NCI-H1092 treated with DMSO at 0.1 percent for 48 hours (cell line): ENCODE results near the gene GLUL.

Source experiments
- DNase-seq: peaks from one replicate; lab custom pipeline; 2025; lab: John Stamatoyannopoulos, UW

The GLUL gene

DNA sequence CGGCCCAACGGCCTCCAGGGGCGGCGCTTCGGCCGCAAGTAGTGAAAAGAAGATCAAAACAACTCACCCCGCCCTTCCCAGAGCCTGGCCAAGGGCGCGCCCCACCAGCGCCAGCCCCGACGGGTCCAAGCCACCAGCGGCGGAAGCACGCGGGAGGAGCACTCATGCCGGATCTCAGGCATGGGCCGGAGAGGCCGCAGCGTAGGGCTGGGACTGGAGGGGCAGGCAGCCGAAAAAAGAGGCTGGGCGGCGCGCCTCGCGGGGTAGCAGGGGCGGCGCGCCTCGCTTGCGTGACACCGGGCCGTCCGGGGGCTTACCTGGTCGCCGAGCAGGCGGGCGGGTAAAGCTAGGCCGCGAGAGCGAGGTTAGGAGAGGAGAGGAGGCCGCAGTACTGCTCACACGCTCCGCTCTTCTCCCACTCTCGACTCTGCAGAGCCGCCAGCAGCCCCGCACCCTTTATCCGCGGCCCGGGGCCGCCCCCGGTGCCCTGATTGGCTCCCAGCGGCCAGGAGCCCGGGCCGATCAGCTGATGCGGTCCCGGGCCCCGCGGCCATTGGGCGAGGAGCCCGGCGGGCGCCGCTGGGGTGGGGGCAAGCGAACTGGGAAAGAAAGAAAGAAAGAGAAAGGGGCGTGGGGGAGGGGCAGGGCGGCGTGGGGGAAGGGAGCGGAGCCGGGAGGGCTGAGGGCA, at the start of gene GLUL:
TSS of gene GLUL (minus strand) at position 429 of the 688 bp plus-strand sequence. CDS start 3,053 bp downstream, outside the sequence.
- DNase-seq: peak; percentile 96

DNA sequence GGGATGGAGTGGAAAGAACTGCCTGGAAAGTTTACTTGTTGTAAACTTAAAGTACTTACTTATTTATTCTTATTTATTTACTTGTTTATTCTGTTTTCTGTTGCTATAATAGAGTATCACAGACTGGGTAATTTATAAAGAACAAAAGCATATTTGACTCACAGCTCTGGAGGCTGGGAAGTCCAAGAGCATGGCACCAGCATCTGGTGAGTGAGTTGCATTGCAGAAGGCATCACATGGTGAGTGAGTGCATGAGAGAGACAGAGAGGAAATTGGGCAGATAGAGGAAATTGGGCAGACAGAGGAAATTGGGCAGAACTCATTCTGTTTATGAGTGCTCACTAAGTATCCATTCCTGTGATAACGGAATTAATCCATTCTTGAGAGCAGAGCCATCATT, 46.7 kb upstream of the GLUL start:
- DNase-seq: no peak

DNA sequence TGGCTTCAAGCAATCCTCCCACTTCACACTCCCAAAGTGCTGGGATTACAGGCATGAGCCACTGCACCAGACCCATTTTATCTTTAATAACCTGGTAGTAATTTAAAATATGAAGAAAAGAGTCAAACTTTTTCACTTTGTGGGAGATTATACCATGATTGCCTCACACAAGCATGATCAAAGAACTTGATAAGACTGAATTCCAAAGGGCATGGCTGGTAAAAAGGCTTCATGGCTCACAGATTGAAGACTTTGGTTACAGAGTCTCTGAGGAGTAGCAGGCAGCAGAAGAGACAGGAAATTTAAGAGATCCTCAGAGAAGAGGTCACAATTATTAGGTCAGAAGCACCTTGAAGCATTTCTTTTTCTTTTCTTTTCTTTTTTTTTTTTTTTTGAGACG, 42.0 kb upstream of the GLUL start:
- no peak for DNase-seq

DNA sequence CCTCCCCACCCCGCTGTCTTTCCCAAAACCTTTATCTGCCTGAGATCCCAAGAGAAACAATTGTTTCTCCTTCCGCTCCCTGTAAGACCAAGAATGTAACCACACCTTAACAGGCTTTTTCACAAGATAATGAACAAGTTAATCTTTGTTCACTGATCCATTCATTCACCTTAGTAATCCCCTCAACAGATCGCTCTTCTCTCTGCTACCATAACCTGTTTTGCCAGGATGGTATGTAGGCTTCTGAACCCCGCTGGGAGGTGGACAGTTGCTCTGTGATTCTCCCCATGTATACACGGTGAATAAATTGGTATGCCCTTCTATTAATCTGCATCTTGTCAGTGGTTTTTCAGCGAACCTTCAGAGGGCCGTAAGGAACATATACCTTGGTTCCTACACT, 39.7 kb upstream of the GLUL start:
- no peak for DNase-seq

DNA sequence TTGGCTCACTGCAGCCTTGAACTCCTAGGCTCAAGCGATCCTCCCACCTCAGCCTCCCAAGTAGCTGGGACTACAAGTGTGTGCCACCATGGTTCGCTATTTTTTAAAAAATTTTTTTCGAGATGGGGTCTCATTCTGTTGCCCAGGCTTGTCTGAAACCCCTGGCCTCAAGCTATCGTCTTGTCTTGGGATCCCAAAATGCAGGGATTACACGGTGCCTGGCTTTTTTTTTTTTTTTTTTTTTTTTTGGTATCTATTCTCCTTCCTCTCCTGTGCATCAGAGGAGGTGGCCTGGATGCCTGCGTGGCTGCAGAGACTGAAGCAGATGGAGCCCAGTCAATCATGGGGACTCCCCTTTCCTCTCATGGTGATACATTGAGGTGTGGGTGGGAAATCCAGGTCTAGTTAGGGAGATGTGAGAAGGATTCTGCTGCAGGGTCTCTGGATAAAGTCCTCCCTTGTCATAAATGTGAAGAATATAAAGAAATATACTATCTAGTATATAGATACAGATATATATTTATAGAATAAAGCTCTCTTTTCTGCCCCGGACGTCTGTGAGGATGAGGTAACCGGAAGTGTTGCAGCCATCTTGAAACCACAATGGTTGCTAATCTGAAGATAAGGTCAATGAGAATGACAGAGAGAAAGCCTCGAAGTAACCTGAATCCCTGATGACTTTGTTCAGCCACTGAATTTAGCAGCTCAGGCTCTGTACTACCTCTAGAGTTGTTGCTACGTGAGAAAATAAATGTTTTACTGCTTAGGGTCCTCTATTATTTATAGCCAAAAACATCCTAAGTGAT, 38.9 kb upstream of the GLUL start:
- DNase-seq: no peak

DNA sequence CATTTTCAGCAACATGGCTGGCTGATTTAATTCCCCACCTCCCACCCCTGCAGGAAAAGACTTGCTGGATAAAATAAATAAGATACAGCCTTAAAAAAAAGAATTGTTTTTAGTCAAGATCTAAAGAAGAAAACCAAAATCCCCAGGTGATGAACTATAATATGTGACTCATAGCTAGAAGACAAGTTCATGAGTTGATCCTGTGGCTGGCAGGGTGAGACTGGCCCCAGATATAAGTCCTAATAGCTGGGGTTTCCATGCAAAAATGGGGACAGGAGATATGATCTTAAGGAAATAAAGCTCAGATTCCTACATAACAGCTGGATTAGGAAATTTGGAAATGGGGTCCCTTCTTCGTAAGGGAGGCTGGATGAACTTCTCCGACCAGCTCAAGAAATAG, 36.5 kb upstream of the GLUL start:
- no peak for DNase-seq

DNA sequence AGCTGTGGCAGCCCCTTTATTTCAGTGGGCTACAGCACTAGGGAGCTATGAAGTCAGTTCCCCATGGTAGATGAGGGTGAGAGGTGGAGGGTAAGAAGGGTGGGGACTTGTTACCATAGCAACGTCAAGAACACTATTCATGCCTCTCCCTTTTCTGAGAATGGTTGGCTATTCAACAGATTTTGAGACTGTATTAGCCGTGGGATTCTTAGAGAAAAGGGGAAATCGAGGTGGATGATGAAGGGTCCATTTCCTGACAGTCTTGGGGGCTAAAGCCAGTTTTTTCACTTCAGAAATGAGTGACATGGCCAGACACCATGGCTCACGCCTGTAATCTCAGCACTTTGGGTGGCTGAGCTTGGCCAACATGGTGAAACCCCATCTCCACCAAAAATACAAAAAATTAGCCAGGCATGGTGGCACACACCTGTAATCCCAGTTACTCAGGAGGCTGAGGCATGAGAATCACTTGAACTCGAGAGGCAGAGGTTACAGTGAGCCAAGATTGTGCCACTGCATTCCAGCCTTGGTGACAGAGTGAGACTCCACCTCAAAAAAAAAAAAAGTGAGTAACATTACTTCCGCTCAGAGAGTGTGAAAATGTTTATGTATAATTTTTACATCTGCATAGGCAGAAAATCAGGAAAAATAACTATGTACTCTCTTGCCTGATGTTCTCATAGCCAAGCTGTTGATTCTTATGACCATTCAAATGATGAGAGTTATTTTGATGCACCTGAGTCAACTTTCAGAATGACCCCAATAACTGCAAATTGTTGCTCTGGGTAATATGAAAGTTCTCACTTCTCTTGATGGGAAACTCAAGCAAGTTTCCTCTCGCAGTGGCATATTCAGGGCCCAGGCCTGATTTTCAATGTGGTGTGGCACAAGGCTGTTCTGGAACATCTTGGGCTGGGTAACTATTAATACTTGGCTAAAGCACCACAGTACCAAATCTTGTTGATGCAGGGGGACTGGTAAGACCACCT, 35.1 kb upstream of the GLUL start:
- DNase-seq: no peak

DNA sequence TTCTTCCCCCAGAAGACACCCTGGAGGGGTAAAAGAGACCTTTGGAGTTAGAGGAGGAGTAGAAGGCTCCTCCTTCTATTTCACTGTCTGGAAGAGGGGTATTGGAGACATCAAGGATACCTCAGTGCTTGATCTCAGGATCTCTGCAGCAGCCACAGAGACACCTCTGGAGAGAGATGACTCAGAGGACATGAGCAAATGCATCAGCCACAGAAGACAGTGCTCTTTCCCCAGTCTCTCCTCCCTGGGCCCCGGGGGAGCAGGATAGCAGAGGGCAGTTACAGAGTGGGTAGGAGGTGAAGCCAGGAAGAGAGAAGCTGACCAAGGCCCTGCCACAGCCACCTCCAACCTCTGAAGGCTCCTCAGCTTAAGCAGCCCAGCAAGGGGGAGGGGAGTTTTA, 24.2 kb upstream of the GLUL start:
- no peak for DNase-seq

DNA sequence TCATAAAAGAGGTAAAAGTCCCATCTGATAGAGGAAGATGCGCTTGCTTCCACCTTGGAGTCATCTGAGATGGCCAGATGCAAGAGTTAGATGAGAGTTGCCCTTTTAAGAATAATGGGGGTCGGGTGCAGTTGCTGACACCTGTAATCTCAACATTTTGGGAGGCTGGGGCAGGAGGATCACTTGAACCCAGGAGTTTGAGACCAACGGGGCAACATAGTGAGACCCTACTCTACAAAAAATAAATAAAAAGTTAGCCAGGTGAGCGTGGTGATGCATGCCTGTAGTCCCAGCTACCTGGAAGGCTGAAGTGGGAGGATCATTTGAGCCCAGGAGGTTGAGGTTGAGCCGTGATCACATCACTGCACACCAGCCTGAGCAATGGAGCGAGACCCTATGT, 22.4 kb upstream of the GLUL start:
- DNase-seq: no peak

DNA sequence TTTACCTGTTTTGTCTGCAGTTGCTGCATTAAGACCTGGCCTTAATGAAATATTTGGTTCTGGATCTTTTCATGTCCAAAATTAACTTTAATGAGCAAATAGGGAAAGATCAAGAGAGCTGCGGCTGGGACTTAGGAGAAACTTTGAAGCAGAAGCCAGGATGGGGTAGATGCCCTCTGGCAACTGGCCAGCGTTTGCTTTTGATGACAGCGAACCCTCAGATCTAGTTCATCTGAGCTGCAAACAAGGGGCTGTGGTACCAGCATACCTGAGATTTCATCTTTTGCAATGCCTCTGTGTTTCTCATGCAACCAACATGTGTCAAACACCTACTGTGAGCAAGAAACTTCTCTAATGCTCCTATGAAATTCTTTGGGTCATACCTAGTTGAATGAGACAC, 21.9 kb upstream of the GLUL start:
- no peak for DNase-seq

DNA sequence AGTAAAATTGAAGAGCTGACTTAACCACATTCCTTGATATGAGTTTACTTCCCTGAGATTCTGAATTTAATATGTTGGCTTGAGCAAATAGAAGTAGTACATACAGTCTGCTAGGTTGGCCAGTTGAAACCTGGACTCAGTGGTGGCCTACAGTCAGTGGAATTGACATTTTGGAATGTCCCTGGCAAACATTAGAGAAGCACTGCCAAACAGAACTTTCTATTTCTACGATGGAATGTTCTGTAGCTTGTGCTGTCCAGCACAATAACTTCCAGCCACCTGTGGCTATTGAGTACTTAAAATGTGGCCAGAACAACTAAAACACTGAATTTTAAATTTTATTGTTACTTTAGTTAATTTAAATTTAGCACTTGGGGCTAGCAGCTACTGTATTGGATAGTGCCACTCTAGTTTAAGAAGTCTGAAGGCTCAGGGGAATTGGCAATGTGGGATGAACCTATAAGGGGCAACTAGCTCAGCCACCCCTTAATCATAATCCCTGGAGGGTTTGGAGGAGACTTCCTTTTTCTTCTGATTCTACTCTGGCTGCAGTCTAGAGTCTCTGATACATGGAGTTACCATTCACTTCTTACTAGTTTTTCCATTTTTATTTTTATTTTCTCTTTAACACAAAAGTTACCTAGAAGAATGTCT, 19.2 kb upstream of the GLUL start:
- no peak for DNase-seq

DNA sequence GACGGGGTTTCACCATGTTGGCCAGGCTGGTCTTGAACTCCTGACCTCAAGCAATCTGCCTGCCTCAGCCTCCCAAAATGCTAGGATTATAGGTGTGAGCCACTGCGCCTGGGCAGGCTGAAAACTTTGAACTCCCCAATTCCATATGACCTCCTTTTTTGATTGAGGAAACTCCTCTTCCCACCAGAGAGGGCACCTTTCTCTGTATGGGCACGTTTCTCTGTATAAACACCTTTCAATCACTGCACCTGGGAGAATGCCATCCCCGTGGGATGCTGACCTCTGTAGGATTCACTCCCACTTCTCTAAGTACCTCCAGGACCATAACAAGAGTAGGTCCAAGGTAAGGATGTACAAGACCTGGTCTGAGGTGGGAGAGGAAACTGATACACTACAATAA, 18.5 kb upstream of the GLUL start:
- no peak for DNase-seq

DNA sequence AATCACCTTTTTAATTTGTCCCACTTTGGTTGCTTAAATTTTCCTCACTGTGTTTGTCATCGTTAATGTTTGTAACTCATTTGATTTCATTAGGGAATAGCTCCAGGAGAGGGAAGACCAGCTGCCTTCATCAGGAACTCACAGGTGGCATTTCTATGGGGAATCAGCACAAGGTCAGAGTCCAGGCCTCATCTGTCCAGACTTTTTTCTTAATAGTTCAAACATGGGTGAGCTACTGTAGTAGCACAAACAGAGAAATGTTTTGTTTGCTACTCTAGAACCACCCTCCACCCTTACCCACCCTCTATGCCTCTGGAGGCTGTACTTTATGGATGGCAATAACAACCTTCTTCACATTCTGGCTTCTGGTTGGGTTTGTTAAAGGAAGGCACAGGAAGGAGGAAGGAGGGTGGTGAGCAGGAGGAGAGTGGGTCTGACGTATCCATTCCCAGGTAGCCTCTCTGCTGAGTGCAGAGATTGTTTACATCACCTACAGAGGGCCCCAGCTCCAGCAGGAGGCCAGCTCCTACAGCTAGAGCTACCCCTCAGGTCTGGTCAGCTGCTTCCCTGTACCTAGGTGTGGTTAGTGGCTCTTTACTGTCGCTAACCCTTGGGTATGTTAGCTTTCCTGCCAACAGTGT, 17.0 kb upstream of the GLUL start:
- DNase-seq: no peak

DNA sequence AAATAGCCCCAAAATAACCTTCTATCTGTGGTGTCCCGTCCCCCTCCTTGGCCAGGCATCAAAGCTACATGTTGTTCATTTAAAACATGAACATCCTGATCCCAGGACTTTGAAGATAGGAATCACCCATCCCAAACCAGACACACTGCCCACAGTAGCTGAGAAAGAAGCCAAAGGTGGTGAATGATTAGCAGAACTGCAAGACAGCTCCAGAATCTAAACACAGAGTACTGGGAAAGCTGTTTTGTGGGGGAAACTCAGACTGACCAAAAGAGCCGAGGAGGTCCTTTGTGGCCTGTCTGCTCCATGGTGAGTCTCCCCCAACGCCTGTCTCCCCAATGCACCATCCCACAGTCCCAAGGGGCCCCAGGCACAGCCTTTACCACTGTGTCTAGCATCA, 16.1 kb upstream of the GLUL start:
- no peak for DNase-seq

DNA sequence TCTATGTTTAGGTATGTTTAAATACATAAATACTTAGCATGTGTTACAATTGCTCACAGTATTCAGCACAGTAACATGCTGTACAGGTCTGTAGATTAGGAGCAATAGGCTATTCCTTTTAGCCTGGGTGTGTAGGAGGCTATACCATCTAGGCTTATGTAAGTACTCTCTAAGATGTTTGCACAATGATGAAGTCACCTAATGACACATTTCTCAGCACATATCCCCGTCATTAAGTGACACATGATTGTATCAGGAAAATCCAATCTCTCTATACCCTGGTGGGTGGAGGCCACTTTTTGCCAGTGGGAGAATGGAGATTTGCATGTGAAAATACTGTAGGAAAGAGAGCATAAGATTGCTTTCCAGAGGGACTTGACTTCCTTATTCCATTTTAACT, 14.4 kb upstream of the GLUL start:
- DNase-seq: no peak

DNA sequence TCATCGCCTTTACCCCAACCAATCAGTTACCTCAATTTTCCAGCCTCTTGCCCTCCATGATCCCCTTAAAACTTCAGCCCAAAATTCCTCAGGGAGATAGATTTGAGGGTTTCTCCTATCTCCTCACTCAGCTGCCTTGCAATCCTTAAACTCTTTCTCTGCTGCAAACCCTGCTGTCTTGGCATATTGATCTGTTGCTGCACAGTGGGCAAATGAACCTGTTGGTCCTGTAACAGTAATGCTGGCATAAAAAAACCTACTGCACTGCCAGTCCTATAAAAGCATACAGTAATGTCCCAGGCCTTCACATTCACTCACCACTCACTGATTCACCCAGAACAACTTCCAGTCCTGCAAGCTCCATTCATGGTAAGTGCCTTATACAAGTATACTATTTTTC, 14.0 kb upstream of the GLUL start:
- no peak for DNase-seq

DNA sequence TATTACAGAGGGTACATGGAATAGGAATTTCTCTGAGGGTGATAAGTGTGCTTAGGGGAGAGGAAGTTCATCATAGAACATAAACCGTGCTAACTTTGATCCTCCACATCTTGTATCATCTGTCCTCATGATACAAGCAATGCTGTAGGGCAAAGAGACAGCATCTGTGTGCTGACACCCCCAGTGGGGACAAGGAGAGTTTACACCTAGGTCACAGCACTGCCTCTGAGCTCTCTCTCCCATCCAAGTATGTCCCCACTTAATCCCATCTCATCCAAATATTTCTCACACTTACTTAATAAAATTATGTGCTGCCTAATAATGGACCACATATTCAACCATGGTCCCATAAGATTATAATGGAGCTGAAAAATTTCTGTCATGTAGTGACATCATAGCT, 13.2 kb upstream of the GLUL start:
- no peak for DNase-seq

DNA sequence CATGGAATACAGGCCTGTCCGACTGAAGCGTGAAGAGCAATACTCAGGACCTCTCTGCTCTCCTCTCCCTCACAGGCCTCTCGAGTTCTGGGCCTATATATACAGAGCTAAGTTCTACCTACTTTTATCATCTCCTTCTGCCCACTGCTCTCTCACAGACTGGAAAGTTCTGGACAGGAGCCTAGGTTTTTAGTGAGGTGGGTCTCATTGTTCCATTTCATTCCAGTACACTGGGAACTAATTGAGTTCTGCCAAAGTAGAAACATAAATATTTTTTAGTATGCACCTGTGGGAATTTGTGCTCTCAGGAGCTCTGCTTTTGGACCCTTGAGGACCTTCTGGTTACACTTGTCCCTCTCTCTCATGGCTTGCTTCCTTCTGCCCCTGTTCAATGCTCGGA, 9.0 kb upstream of the GLUL start, which contains the start of gene TEDDM1:
TSS of gene TEDDM1 (minus strand) at position 101 of the 400 bp plus-strand sequence. CDS start 182 bp downstream, outside the sequence.
- no peak for DNase-seq

DNA sequence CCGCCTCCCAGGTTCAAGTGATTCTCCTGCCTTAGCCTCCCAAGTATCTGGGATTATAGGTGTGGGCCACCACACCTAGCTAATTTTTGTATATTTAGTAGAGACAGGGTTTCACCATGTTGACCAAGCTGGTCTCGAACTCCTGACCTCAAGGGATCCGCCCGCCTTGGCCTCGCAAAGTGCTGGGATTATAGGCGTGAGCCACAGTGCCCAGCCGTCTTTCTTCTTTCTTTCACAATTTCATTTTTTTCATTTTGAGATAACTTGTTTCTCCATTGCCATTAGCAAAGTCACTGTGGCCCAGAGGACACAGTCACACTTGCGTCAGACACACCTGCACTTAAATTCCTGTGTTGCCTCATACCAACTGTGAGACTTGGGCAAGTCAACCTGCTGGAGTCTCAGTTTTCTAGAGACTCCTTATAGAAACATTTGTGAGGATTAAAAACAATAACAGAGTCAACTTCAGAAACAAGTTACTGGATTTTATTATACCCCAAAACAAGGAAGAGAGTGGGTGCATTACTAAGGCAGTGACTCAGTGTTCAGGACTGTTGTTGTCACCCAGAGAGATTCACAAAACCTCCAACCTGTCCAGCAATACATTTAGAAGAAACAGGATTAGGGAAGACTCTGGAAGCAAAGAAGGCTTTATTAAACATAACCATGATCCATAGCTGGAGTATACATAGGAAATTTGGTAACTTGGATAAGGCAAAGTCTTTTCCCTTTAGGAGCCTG, 6.2 kb upstream of the GLUL start:
- DNase-seq: no peak

DNA sequence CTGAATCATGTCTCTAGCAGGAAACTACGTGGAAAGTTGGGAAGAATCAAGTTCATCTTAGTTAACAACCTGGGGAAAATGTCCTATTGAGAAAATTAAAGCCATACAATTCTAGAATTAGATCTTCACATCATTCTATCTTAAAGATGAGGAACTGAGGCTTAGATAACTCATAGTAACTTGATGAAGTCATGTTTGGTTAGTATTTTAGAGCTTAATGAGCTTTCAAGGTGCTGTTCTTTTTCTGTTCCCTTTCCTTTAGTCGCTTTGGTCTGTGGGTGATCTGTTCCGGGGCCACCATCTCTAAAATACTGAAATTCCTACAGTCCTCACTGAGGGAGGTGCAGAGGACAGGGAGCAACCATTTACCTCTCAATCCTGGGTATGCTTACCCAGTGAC, 4.3 kb upstream of the GLUL start:
- DNase-seq: no peak
